GM12878 (cell line): ENCODE results near the gene PAQR5. TPM values are rescaled to one million over a fixed set of nuclear protein-coding genes. Genes with fewer than 3 reads are reported as not detected.

Experiments used
- ATAC-seq: fragments of 200-7000 bp; cut with Tn5 transposase; 3 replicates; pipeline ENCODE4 v1.9.1; 2020; ENCODE audit warnings: mild to moderate bottlenecking, moderate library complexity
- BruUV-seq: library from RNA; stranded (reverse); fragments of 400-500 nt; replicated peaks from 2 replicates; lab custom pipeline; 2021; lab: Mats Ljungman, UMichigan
- CTCF ChIA-PET: fragments of 300-600 bp; sonication (Branson Sonifier 250); formaldehyde crosslinking; extraction: SDS; loops from one replicate; lab custom pipeline; 2021; ENCODE audit warnings: inconsistent platforms; lab: Yijun Ruan, JAX
- POLR2A ChIA-PET: fragments of 350-600 bp; formaldehyde crosslinking; extraction: SDS; loops from one replicate; lab custom pipeline; 2021; ENCODE audit warnings: inconsistent platforms; lab: Charles Lee
- RAD21 ChIA-PET: fragments of 300-600 bp; sonication (Branson Sonifier 250); formaldehyde crosslinking; loops from one replicate; lab custom pipeline; 2023; ENCODE audit warnings: antibody characterized with exemption; ENCODE audit not compliant: unreplicated experiment; lab: Charles Lee
- SMC1A ChIA-PET: fragments of 300-600 bp; sonication (Branson Sonifier 250); formaldehyde crosslinking; loops from one replicate; lab custom pipeline; 2023; ENCODE audit not compliant: unreplicated experiment, uncharacterized antibody; lab: Charles Lee
- DNase-seq: peaks from one replicate; pipeline ENCODE4 v3.0.0-alpha.2; 2011; ENCODE audit warnings: low read depth, low spot score
- FAIRE-seq: peaks from 3 replicates; lab custom pipeline; 2011; peaks lifted over from hg19 to GRCh38; lab: Jason Lieb, UNC
- H2AFZ ChIP-seq: 2 replicates; pipeline ENCODE4 v1.6.0; 2011; ENCODE audit warnings: low read depth, low read length, control low read depth; ENCODE audit not compliant: control insufficient read depth
- H3K27ac ChIP-seq: 2 replicates; pipeline ENCODE4 v1.5.1; 2011; ENCODE audit warnings: control low read depth; ENCODE audit not compliant: control insufficient read depth, insufficient read depth
- H3K27me3 ChIP-seq, 2 experiments: replicated peaks in 1 of 2; 2 replicates each; pipeline versions ENCODE4 v1.6.0 to v1.6.1; 2011; ENCODE audit warnings: low read length in 1 of 2; ENCODE audit not compliant: control insufficient read depth in 2 of 2, insufficient read depth in 2 of 2
- H3K36me3 ChIP-seq, 2 experiments: 2 replicates each; pipeline ENCODE4 v1.5.1; 2011; ENCODE audit warnings: low read length in 1 of 2; ENCODE audit not compliant: control insufficient read depth in 2 of 2, insufficient read depth in 2 of 2
- H3K4me1 ChIP-seq: 2 replicates; pipeline ENCODE4 v1.6.1; 2011; ENCODE audit warnings: mild to moderate bottlenecking, low read length, moderate library complexity, mixed read lengths; ENCODE audit not compliant: control insufficient read depth, insufficient read depth
- H3K4me2 ChIP-seq: 2 replicates; pipeline ENCODE4 v1.6.0; 2011; ENCODE audit warnings: control low read depth; ENCODE audit not compliant: control insufficient read depth, insufficient read depth
- H3K4me3 ChIP-seq: fragments of 200-600 bp; sonication (generic); 2 replicates; pipeline ENCODE4 v1.5.1; 2016
- H3K79me2 ChIP-seq: 2 replicates; pipeline ENCODE4 v1.6.0; 2011; ENCODE audit warnings: low read length; ENCODE audit not compliant: control insufficient read depth, insufficient read depth
- H3K9ac ChIP-seq: 2 replicates; pipeline ENCODE4 v1.8.0; 2011; ENCODE audit warnings: low read length, control low read depth, mixed read lengths; ENCODE audit not compliant: control insufficient read depth, insufficient read depth
- H3K9me3 ChIP-seq: replicated peaks from 3 replicates; pipeline ENCODE4 v1.5.1; 2011; ENCODE audit warnings: mild to moderate bottlenecking, low read length; ENCODE audit not compliant: control insufficient read depth, insufficient read depth
- H4K20me1 ChIP-seq: 2 replicates; pipeline ENCODE4 v1.6.0; 2011; ENCODE audit not compliant: control insufficient read depth, insufficient read depth
- ATF2 ChIP-seq: IDR thresholded peaks from 2 replicates; pipeline ENCODE4 v1.6.1; 2012; ENCODE audit warnings: low read length, inconsistent platforms
- BACH1 ChIP-seq: fragments of 450-650 bp; IDR thresholded peaks from 2 replicates; pipeline ENCODE4 v1.6.1; 2017; ENCODE audit warnings: mild to moderate bottlenecking, borderline replicate concordance
- BRCA1 ChIP-seq: IDR thresholded peaks from 2 replicates; pipeline ENCODE4 v1.6.1; 2011; ENCODE audit warnings: low read depth, low read length, improper control_type of control experiment
- CBX3 ChIP-seq: fragments of 200-600 bp; sonication (generic); IDR thresholded peaks from 2 replicates; pipeline ENCODE4 v1.6.1; 2016; ENCODE audit warnings: low read depth, borderline replicate concordance
- CREB1 ChIP-seq: IDR thresholded peaks from 2 replicates; pipeline ENCODE4 v1.6.1; 2012; ENCODE audit warnings: low read depth, mild to moderate bottlenecking, inconsistent platforms
- IKZF1 ChIP-seq: fragments of 450-650 bp; conservative IDR thresholded peaks from 2 replicates; pipeline ENCODE4 v1.6.1; 2017; ENCODE audit warnings: antibody characterized with exemption, mild to moderate bottlenecking
- IRF4 ChIP-seq: IDR thresholded peaks from 2 replicates; pipeline ENCODE4 v1.6.1; 2011; ENCODE audit warnings: low read depth, low read length
- MEF2B ChIP-seq: fragments of 450-650 bp; IDR thresholded peaks from 2 replicates; pipeline ENCODE4 v1.6.1; 2018; ENCODE audit warnings: mild to moderate bottlenecking, moderate library complexity; ENCODE audit not compliant: partially characterized antibody, poor library complexity, severe bottlenecking
- NBN ChIP-seq: fragments of 450-650 bp; IDR thresholded peaks from 2 replicates; pipeline ENCODE4 v1.6.1; 2016
- RBBP5 ChIP-seq: fragments of 200-600 bp; sonication (generic); conservative IDR thresholded peaks from 2 replicates; pipeline ENCODE4 v1.6.1; 2016
- SREBF1 ChIP-seq: IDR thresholded peaks from 2 replicates; pipeline ENCODE4 v1.6.1; 2012; ENCODE audit warnings: mild to moderate bottlenecking, low read length
- TAF1 ChIP-seq: IDR thresholded peaks from 2 replicates; pipeline ENCODE4 v1.6.1; 2011; ENCODE audit warnings: mild to moderate bottlenecking, low read depth, low read length, borderline replicate concordance
- TCF3 ChIP-seq: IDR thresholded peaks from 2 replicates; pipeline ENCODE4 v1.6.1; 2012; ENCODE audit warnings: low read depth, mild to moderate bottlenecking, low read length, borderline replicate concordance; ENCODE audit not compliant: insufficient read depth
- WGBS: methylation state at CpG from one replicate; pipeline ENCODE4 v1.1.6; 2016; ENCODE audit warnings: low lambda C conversion rate; ENCODE audit not compliant: insufficient replicate concordance, insufficient coverage; ENCODE audit errors: missing lambda C conversion rate; 5-methylcytosine and 5-hydroxymethylcytosine counted together
- in situ Hi-C: fragments of 300-500 bp; cut with MboI; formaldehyde crosslinking; loops from 9 replicates; pipeline ENCODE4 v1.14.3; 2018; ENCODE audit warnings: mixed read lengths
- intact Hi-C: fragments of 100-400 bp; cut with micrococcal nuclease; formaldehyde crosslinking; loops from one replicate; pipeline ENCODE4 v1.14.2; 2022; ENCODE audit not compliant: unreplicated experiment
- polyA plus RNA-seq, 11 experiments: library from polyadenylated mRNA; depleted of rRNA in 4 of 11; unstranded in 6 of 11; stranded (reverse) in 5 of 11; fragments of >200 nt; fragmentation: Nextera tagmentation in 4 of 11; fragmentation: Illumina TruSeq in 1 of 11; extraction: Ambion mirVana in 4 of 11; extraction: Trizol in 1 of 11; gene quantifications; 1 replicate in 1 of 11; 2 replicates in 10 of 11; pipeline versions ENCODE4 v1.2.1 to v1.2.3, GENCODE V29; 2011 to 2016; ENCODE audit warnings: inconsistent platforms in 2 of 11, missing spikeins in 2 of 11, low read depth in 1 of 11
- total RNA-seq, 4 experiments: library from RNA; depleted of rRNA in 3 of 4; stranded (reverse); fragments of >200 nt in 3 of 4; fragmentation: Illumina TruSeq in 1 of 4; extraction: Trizol in 1 of 4; gene quantifications; 2 replicates each; pipeline versions ENCODE4 v1.2.1 to v1.2.3, GENCODE V29; 2013 to 2021
- TF ChIP-seq, protein P1 (sequence below): fragments of 450-650 bp; conservative IDR thresholded peaks from 2 replicates; pipeline ENCODE4 v1.6.1; 2017; ENCODE audit warnings: mild to moderate bottlenecking, moderate library complexity
- TF ChIP-seq, protein P2 (sequence below): fragments of 450-650 bp; IDR thresholded peaks from 2 replicates; pipeline ENCODE4 v1.6.1; 2018; ENCODE audit warnings: mild to moderate bottlenecking, low read depth, moderate library complexity; ENCODE audit not compliant: partially characterized antibody

The PAQR5 gene
- total and polyA plus RNA-seq, 10 of the 15 experiments (the other 5 are each of a cell fraction or from before 2014, with no cell fraction given): 0.02 to 0.03 TPM; not detected in 8

GRCh38 chr15:69280783-69281182, 17.9 kb upstream of the PAQR5 start:
- Histone ChIP-seq H3K79me2 (no peaks in the 10 kb centered on the region), H3K4me1 (no peaks in the 10 kb centered on the region), H4K20me1 (no peaks in the 10 kb centered on the region), H3K9me3 (no peaks in the 10 kb centered on the region), H2AFZ (no peak overlapping the region), H3K27me3 (no peaks in the 10 kb centered on the region; a peak in 1 of 4 replicates), H3K36me3 (no peaks in the 10 kb centered on the region), H3K9ac (no peak overlapping the region), H3K4me2 (no peak overlapping the region), H3K27ac (no peak overlapping the region), H3K4me3 (no peak overlapping the region)
- ChIA-PET CTCF (no interaction called here), POLR2A (no interaction called here), SMC1A (interaction anchor here (0.7 kb wide), 2 partner anchors 13 to 295 kb away, joined by 3 read pairs; no protein-coding TSS in a partner anchor), RAD21 (no interaction called here)
- in situ Hi-C loops: no loop called here
- DNase-seq: no peak
- no peak for TF ChIP-seq BRCA1
- TF ChIP-seq, protein P1, sequence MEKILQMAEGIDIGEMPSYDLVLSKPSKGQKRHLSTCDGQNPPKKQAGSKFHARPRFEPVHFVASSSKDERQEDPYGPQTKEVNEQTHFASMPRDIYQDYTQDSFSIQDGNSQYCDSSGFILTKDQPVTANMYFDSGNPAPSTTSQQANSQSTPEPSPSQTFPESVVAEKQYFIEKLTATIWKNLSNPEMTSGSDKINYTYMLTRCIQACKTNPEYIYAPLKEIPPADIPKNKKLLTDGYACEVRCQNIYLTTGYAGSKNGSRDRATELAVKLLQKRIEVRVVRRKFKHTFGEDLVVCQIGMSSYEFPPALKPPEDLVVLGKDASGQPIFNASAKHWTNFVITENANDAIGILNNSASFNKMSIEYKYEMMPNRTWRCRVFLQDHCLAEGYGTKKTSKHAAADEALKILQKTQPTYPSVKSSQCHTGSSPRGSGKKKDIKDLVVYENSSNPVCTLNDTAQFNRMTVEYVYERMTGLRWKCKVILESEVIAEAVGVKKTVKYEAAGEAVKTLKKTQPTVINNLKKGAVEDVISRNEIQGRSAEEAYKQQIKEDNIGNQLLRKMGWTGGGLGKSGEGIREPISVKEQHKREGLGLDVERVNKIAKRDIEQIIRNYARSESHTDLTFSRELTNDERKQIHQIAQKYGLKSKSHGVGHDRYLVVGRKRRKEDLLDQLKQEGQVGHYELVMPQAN: no peak
- TF ChIP-seq IKZF1: no peak
- no peak for TF ChIP-seq TCF3
- TF ChIP-seq NBN: no peak
- TF ChIP-seq CBX3: no peak
- TF ChIP-seq SREBF1: no peak
- no peak for TF ChIP-seq RBBP5
- TF ChIP-seq TAF1: no peak
- TF ChIP-seq, protein P2, sequence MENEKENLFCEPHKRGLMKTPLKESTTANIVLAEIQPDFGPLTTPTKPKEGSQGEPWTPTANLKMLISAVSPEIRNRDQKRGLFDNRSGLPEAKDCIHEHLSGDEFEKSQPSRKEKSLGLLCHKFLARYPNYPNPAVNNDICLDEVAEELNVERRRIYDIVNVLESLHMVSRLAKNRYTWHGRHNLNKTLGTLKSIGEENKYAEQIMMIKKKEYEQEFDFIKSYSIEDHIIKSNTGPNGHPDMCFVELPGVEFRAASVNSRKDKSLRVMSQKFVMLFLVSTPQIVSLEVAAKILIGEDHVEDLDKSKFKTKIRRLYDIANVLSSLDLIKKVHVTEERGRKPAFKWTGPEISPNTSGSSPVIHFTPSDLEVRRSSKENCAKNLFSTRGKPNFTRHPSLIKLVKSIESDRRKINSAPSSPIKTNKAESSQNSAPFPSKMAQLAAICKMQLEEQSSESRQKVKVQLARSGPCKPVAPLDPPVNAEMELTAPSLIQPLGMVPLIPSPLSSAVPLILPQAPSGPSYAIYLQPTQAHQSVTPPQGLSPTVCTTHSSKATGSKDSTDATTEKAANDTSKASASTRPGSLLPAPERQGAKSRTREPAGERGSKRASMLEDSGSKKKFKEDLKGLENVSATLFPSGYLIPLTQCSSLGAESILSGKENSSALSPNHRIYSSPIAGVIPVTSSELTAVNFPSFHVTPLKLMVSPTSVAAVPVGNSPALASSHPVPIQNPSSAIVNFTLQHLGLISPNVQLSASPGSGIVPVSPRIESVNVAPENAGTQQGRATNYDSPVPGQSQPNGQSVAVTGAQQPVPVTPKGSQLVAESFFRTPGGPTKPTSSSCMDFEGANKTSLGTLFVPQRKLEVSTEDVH: no peak
- no peak for TF ChIP-seq BACH1
- no peak for TF ChIP-seq CREB1
- TF ChIP-seq ATF2: no peak
- TF ChIP-seq IRF4: no peak
- no peak for TF ChIP-seq MEF2B
- no TSS peak for BruUV-seq
- ATAC-seq: no peak
- FAIRE-seq: no peak
- WGBS: 30% methylated on average over 5 of the region's 5 CpGs
- intact Hi-C loops: no loop called here
